GM18951 (cell line): ENCODE results near the gene IGSF10.
"Not testable (repeated sequence)": the region's sequence is repeated elsewhere in the genome, so short reads cannot be mapped to it uniquely, and the experiment has no call there.

ENCODE experiments used
- POLR2A ChIP-seq: IDR thresholded peaks from 4 replicates; pipeline ENCODE4 v1.6.1; 2011; ENCODE audit warnings: mild to moderate bottlenecking; ENCODE audit not compliant: insufficient read length, insufficient read depth; ENCODE audit errors: extremely low read depth
- in situ Hi-C: fragments of 300-500 bp; cut with MboI; formaldehyde crosslinking; loops from one replicate; pipeline ENCODE4 v1.12.0; 2022; ENCODE audit warnings: low sequenced_read_pairs, mixed read lengths, inconsistent platforms; ENCODE audit not compliant: unreplicated experiment

IGSF10 gene

DNA sequence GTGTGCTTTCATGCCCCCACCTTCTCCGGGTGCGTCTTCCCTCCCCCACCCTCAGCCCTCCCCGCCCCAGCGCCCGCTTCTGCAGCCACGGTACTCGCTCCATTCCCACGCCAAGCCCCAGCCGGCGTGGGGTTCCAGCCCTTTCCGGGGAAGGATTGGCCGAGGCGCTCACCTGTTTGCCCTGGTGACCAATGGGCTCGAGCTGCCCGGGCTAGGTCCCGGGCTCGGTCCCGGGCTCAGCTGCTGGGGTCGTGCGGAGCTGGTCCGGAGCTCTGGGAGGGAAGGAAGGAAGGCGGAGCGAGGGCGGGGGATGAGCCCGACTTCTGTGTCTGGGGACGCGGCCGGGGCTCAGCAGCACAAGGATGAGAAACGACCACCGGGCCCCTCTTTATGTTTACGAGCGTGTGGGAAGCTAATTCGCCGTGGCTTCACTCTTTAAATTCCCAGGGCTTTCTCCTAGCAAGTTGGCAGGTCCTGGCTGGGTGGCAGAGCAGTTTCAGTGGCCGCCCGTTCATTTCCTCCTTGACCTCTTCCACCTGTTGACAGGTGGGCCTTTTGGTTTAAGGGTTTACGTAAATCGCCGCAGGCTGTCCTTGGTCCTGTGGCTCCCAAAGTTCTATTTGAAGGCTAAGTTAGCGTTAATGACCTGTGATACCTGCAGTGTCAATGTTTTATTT, at the start of gene IGSF10:
Gene IGSF10 (minus strand): TSS at position 288 of the 677 bp plus-strand sequence. CDS start 2,352 bp downstream, outside the sequence.
- in situ Hi-C loops: no loop called here
- TF ChIP-seq POLR2A: no peak

- in situ Hi-C loops: not testable (repeated sequence)
Measured at GRCh38 chr3:151509468-151510135, 48.7 kb upstream of the IGSF10 start.

DNA sequence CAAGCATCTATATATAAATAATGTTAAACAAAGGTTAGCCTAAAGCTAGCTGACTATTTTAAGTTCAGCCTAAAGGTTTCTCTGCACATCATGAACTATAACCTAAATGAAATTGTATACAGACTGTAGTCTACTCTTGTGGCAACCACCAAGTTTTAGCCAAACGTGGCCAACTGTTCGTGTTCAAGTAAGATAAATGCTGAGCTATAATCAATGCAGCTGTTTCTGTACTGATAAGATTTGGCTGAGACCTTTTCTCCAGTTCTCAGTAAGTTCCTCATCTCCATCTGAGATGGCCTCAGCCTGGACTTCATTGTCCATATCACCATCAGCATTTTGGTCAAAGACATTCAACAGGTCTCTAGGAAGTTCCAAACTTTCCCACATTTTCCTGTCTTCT, 43.7 kb upstream of the IGSF10 start:
- in situ Hi-C loops: no loop called here
- TF ChIP-seq POLR2A: no peak

DNA sequence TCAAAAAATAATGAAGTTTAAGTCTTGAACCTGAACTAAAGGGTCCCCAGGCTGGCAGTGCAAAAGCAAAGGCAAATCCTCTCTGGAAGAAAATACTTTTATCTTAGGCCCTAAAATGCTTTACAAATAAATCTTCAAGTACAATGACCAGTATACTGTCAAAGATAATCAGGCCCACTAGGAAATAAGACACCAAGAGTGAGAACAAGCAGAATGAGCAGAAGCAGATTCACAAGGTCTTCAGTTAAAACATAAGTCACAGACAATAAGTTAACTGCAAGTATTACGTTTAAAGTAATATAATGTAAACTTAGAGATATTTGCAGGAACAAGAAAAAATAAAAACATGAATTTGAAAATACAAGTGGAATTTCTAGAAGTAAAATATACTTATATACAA, 42.2 kb upstream of the IGSF10 start:
- in situ Hi-C loops: no loop called here

GRCh38 chr3:151501923-151502632, 41.2 kb upstream of the IGSF10 start:
- TF ChIP-seq POLR2A: no peak
- in situ Hi-C loops: no loop called here

More for the DNA sequence above, 42.2 kb upstream of the IGSF10 start:
- no peak for TF ChIP-seq POLR2A

GRCh38 chr3:151501171-151501922, 40.5 kb upstream of the IGSF10 start:
- no peak for TF ChIP-seq POLR2A
- in situ Hi-C loops: no loop called here

DNA sequence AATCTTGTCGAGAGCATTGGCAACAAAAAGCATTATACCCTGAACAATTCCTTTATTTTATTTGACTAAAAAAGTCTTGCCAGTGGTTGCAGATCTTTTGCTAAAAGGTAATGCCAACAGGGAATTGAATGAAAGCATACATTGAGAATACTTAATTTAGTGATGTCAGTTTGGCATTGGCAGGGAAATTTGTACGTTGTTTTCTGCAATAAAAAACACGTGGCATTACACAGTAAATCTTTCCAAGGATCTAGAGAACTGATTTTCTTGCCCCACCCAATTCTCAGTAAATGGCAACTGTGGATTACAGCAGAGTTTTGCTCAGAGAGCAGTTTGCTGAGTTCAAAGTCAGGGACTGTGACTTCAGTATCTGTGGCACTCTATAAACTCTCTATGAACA, 38.3 kb upstream of the IGSF10 start:
- TF ChIP-seq POLR2A: no peak
- in situ Hi-C loops: no loop called here

DNA sequence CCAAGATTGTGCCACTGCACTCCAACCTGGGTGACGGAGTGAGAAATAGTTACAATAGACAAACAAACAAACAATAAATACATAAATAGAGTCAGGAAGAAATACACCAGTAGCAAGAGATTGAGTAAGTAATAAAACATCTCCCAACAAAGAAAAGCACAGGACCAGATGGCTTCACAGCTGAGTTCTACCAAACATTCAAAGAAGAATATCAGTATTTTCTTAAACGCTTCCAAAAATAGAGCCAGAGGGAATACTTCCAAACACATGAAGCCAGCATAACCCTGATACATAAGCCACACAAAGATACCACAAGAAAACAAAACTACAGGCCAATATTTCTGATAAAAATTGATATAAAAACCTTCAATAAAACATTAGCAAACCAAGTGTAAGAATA, 30.7 kb upstream of the IGSF10 start:
- in situ Hi-C loops: no loop called here
- TF ChIP-seq POLR2A: no peak

- in situ Hi-C loops: not testable (repeated sequence)
Measured at GRCh38 chr3:151487833-151488232, 27.0 kb upstream of the IGSF10 start.

DNA sequence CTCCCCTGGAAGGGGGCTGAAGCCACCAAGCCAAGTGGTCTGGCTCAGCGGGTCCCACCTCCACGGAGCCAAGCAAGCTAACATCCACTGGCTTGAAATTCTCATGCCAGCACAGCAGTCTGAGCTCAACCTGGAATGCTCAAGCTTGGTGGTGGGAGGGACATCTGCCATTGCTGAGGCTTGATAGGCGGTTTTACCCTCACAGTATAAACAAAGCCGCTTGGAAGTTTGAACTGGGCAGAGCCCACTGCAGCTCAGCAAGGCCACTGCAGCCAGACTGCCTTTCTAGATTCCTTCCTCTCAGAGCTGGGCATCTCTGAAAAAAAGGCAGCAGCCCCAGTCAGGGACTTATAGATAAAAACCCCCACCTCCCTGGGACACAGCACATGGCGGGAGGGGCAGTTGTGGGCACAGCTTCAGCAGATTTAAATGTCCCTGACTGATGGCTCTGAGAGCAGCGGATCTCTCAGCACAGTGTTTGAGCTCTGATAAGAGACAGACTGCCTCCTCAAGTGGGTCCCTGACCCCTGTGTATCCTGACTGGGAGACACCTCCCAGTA, 23.2 kb upstream of the IGSF10 start:
- in situ Hi-C loops: no loop called here
- no peak for TF ChIP-seq POLR2A

GRCh38 chr3:151483488-151483887, 22.6 kb upstream of the IGSF10 start:
- TF ChIP-seq POLR2A: no peak
- in situ Hi-C loops: no loop called here

DNA sequence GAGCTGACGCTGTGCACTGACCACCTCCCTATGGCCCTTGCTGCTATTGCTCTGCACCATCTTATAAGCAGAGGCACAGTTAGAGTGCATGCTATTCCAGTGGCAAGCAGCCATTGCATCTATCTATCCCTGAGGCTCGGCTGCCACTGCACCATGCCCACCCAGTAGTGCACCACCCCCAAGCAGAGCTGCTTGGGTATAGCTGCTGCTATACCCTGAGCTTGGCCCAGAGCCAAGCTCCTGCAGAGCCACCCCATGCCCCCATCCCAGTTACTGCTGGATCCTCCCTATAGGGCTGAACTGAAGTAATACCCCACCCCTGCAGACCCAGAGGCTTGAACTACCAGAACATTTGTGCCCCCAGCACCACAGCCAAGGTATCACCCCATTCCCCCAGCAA, 19.6 kb upstream of the IGSF10 start:
- in situ Hi-C loops: no loop called here
- TF ChIP-seq POLR2A: no peak

GRCh38 chr3:151479452-151479851, 18.6 kb upstream of the IGSF10 start:
- no peak for TF ChIP-seq POLR2A
- in situ Hi-C loops: no loop called here

DNA sequence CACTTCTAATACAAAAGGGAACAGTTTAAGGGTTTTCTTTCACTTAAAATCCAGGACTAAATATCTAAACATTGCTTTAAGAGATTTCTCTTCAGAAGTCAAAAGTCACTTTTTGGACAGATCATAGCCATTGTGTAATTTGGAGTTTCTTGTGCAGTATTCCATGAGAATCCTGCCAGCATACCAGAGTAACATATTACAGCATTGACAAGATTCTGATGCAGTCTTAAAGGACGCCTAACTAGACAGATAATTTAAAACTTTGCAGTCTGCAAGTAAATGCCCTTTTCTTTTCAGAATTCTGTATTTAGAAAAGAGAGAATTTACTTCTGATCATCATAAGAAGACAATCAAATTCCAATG, 17.5 kb upstream of the IGSF10 start:
- TF ChIP-seq POLR2A: no peak
- in situ Hi-C loops: no loop called here
